GM12892 (cell line): ENCODE results near the gene HCK.

Experiments
- POLR2A ChIP-seq: IDR thresholded peaks from 2 replicates; pipeline ENCODE4 v1.6.1; 2011; ENCODE audit warnings: low read depth, low read length, control low read depth
- POLR2AphosphoS5 ChIP-seq: IDR thresholded peaks from 2 replicates; pipeline ENCODE4 v1.6.1; 2011; ENCODE audit warnings: low read depth, low read length, control low read depth
- TAF1 ChIP-seq: IDR thresholded peaks from 2 replicates; pipeline ENCODE4 v1.6.1; 2011; ENCODE audit warnings: low read depth, mild to moderate bottlenecking, control low read depth, low read length, borderline replicate concordance

- TF ChIP-seq POLR2A (no peak), POLR2AphosphoS5 (no peak), TAF1 (no peak)
Measured at GRCh38 chr20:32129863-32130262, 77.8 kb downstream of the HCK start.
